Measurements from ENCODE around the gene FAM186B. TPM values are rescaled to one million over a fixed set of nuclear protein-coding genes. Genes with fewer than 3 reads are reported as not detected.

FAM186B gene
- total RNA-seq, 1 experiment from 2014 or later: 0.46 TPM

DNA sequence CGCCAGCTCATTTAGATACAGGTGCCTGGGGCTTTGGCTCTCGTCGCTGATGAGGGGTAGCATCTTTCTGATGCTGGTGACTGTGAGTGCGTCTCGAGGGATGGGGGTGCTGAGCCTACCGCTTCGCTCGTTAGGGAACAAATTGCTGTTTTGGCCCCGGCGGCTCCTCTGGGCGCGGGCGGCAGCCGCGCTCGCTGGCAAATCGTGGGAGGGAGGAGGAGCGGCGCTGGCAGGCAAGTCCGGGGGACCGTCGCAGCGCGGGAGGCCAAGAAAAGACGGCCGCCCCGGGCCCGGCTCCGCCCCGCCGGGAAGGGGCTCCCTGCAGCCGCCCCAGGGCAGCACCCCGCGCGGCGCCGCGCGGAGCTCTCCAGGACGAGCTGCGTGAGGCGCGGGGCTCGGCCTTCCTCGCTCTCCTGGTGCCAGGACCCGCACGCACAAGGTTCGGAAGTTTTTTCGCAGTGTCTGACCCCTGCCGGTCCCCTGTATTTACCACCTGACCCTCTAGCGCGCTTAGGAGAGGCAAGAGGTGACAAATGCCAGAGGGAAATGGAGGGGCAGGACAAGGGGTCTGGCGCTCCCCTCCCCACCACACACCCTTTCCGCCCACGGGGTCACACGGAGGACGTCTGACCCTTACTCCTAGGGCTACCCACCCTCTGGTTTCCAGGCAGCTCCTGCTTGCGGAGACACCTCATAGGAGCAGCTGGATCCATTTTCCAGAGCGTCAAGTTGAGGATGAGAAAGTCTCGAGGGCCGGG lies 67.5 kb downstream of the FAM186B start:
- no peak overlapping the region for H2AFZ ChIP-seq (ENCODE audit: low read length)
- no peaks in the 10 kb centered on the region; a peak in 1 of 5 replicates for H3K9me3 Mint-ChIP-seq
- no peak overlapping the region for H4K8ac ChIP-seq (replicated peaks; ENCODE audit: insufficient read length, low read depth, low read length)
- H4K5ac ChIP-seq (ENCODE audit: insufficient read length, low read depth, low read length): no peak overlapping the region
- peaks cover 10% of the 10 kb centered on the region for H3K23me2 ChIP-seq (ENCODE audit: insufficient read length, low read depth, low read length, poor library complexity, severe bottlenecking)
- no peak overlapping the region for H3K9ac ChIP-seq (ENCODE audit: extremely low read depth, insufficient read length, low read length)
- no CpG with 5 or more reads among the region's 61 CpGs for WGBS (ENCODE audit: extremely low coverage, insufficient read length, low lambda C conversion rate)
- no peaks in the 10 kb centered on the region for H4K20me1 ChIP-seq (ENCODE audit: control insufficient read depth, insufficient read depth, insufficient read length)
- H3K4me1 Mint-ChIP-seq: peaks cover 9 to 27% of the 10 kb centered on the region in 2 experiments
- H3K9me3 ChIP-seq (ENCODE audit: control insufficient read depth, low read depth, low read length): no peaks in the 10 kb centered on the region
- H3K79me1 ChIP-seq (ENCODE audit: insufficient read depth, low read depth, low read length, poor library complexity, severe bottlenecking): no peaks in the 10 kb centered on the region
- TF ChIP-seq, protein P1, sequence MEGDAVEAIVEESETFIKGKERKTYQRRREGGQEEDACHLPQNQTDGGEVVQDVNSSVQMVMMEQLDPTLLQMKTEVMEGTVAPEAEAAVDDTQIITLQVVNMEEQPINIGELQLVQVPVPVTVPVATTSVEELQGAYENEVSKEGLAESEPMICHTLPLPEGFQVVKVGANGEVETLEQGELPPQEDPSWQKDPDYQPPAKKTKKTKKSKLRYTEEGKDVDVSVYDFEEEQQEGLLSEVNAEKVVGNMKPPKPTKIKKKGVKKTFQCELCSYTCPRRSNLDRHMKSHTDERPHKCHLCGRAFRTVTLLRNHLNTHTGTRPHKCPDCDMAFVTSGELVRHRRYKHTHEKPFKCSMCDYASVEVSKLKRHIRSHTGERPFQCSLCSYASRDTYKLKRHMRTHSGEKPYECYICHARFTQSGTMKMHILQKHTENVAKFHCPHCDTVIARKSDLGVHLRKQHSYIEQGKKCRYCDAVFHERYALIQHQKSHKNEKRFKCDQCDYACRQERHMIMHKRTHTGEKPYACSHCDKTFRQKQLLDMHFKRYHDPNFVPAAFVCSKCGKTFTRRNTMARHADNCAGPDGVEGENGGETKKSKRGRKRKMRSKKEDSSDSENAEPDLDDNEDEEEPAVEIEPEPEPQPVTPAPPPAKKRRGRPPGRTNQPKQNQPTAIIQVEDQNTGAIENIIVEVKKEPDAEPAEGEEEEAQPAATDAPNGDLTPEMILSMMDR (conservative IDR thresholded peaks at IDR 0.05): peak; percentile 40; the same call in 2 of the 3 replicates
- no peak overlapping the region for H3K56ac ChIP-seq (ENCODE audit: insufficient read length, low read depth, low read length)
- no peak overlapping the region for H2BK12ac ChIP-seq (ENCODE audit: insufficient read length, low read depth, low read length)
- H3K18ac ChIP-seq (ENCODE audit: insufficient read length, low read depth, low read length): no peak overlapping the region
- no peak overlapping the region for H2BK5ac ChIP-seq (ENCODE audit: insufficient read length, low read length)
- no peaks in the 10 kb centered on the region for H3K36me3 Mint-ChIP-seq (ENCODE audit: insufficient read depth in 1 of 3, low read depth in 3 of 3)
- no peak overlapping the region for H3K27ac Mint-ChIP-seq
- H3K4me2 ChIP-seq (ENCODE audit: insufficient read depth, insufficient read length, low read length): peak overlapping the region; percentile 49
- peaks cover 88% of the 10 kb centered on the region for H3K27me3 Mint-ChIP-seq (ENCODE audit: low read depth)
- H4K91ac ChIP-seq (ENCODE audit: insufficient read length, low read depth, low read length): no peak overlapping the region
- no peak overlapping the region for H3K4ac ChIP-seq (ENCODE audit: low read depth, low read length)
- H3K4me1 ChIP-seq (ENCODE audit: insufficient read depth, low read length): no peaks in the 10 kb centered on the region; the same call in 1 of the 2 replicates
- no peaks in the 10 kb centered on the region for H3K79me2 ChIP-seq (ENCODE audit: insufficient read depth, low read length)
- no peak overlapping the region for H3T11ph ChIP-seq (ENCODE audit: low read length)
- H3K4me3 Mint-ChIP-seq: peak overlapping the region; percentile 59 to 81
- no peak overlapping the region for H2AK5ac ChIP-seq (ENCODE audit: insufficient read length, low read length)
- H3K27me3 ChIP-seq (ENCODE audit: insufficient read depth, low read length): peaks cover 51% of the 10 kb centered on the region
- H3K27ac ChIP-seq (ENCODE audit: insufficient read length, low read depth, low read length): no peak overlapping the region
- no peak overlapping the region for H2BK120ac ChIP-seq (ENCODE audit: low read depth, low read length, poor library complexity, severe bottlenecking)
- H3K14ac ChIP-seq (ENCODE audit: insufficient read depth, low read length): no peak overlapping the region
- no peak overlapping the region for H2BK15ac ChIP-seq (ENCODE audit: low read depth, low read length)
- H2BK20ac ChIP-seq (ENCODE audit: low read depth, low read length, poor library complexity, severe bottlenecking): no peak overlapping the region
- peak; percentile 64 for DNase-seq
- H3K23ac ChIP-seq (ENCODE audit: insufficient read length, low read depth, low read length): no peak overlapping the region

Other genes with a start within 250 kb of the FAM186B start
- 16.0 and 17.1 TPM in 2 replicates for gene SPATS2, start 238.2 kb downstream of the FAM186B start, total RNA-seq (2021)
- gene KCNH3, start 66.6 kb downstream of the FAM186B start, total RNA-seq (2021): 0.26 and 0.39 TPM in 2 replicates
- gene MCRS1, start 37.5 kb downstream of the FAM186B start, total RNA-seq (2021): 98.7 and 103 TPM in 2 replicates
- gene PRPF40B, start 17.9 kb upstream of the FAM186B start, total RNA-seq (2021): 17.4 and 19.0 TPM in 2 replicates
- gene FMNL3, start 101.8 kb upstream of the FAM186B start, total RNA-seq (2021): 20.5 and 22.8 TPM in 2 replicates
- gene TMBIM6, start 135.9 kb upstream of the FAM186B start, total RNA-seq (2021): 362 and 373 TPM in 2 replicates
- 27.7 and 28.9 TPM in 2 replicates for gene NCKAP5L, start 222.8 kb upstream of the FAM186B start, total RNA-seq (2021)
- gene BCDIN3D, start 237.5 kb upstream of the FAM186B start, total RNA-seq (2021): 3.3 and 3.5 TPM in 2 replicates